WTC11 (cell line): ENCODE data around the gene ZFX.

Source experiments
- ATF3 ChIP-seq: sonication (generic); formaldehyde crosslinking; conservative IDR thresholded peaks from 2 replicates; pipeline ENCODE4 v1.8.1; 2022; ENCODE audit warnings: mild to moderate bottlenecking, missing genetic modification reagents
- CBFB ChIP-seq: sonication (generic); formaldehyde crosslinking; IDR thresholded peaks from 2 replicates; pipeline ENCODE4 v1.8.1; 2022; ENCODE audit warnings: mild to moderate bottlenecking, low read depth, missing genetic modification reagents
- CTCF ChIP-seq: fragments of 200-600 bp; IDR thresholded peaks from 2 replicates; pipeline ENCODE4 v1.8.0; 2022; ENCODE audit warnings: antibody characterized with exemption
- ETV6 ChIP-seq: sonication (generic); formaldehyde crosslinking; IDR thresholded peaks from 2 replicates; pipeline ENCODE4 v1.8.1; 2022; ENCODE audit warnings: mild to moderate bottlenecking, missing genetic modification reagents

DNA sequence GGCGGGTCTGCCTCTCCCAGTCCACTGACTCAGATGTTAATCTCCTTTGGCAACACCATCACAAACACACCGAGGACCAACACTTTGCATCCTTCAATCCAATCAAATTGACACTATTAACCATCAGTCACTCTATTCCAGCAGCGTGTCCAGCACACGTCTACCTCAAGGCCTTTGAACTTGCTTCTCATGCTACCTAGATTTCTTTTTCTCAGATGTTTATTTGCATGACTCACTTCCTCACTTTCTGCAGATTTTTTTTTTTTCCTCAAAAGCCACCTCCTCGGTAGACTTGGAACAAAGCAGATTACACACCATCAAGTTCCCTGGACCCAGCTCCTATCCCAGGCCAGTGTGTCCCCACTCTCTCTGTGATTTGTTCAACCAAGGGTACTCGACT, 114.9 kb downstream of the ZFX start:
- TF ChIP-seq CTCF = no peak
- no peak for TF ChIP-seq CBFB (CRISPR knock-in tag)
- no peak for TF ChIP-seq ETV6 (CRISPR knock-in tag)
- no peak for TF ChIP-seq ATF3
